ENCODE results near the gene TTLL4.

TTLL4 gene

GRCh38 chr2:218716070-218716469 is 5.4 kb downstream of the TTLL4 start:
- no peak for DNase-seq

GRCh38 chr2:218717262-218717661 is 6.6 kb downstream of the TTLL4 start:
- DNase-seq = no peak

GRCh38 chr2:218718058-218718457 is 7.4 kb downstream of the TTLL4 start:
- DNase-seq = no peak

GRCh38 chr2:218719457-218719856 is 8.8 kb downstream of the TTLL4 start:
- no peak for DNase-seq

DNA sequence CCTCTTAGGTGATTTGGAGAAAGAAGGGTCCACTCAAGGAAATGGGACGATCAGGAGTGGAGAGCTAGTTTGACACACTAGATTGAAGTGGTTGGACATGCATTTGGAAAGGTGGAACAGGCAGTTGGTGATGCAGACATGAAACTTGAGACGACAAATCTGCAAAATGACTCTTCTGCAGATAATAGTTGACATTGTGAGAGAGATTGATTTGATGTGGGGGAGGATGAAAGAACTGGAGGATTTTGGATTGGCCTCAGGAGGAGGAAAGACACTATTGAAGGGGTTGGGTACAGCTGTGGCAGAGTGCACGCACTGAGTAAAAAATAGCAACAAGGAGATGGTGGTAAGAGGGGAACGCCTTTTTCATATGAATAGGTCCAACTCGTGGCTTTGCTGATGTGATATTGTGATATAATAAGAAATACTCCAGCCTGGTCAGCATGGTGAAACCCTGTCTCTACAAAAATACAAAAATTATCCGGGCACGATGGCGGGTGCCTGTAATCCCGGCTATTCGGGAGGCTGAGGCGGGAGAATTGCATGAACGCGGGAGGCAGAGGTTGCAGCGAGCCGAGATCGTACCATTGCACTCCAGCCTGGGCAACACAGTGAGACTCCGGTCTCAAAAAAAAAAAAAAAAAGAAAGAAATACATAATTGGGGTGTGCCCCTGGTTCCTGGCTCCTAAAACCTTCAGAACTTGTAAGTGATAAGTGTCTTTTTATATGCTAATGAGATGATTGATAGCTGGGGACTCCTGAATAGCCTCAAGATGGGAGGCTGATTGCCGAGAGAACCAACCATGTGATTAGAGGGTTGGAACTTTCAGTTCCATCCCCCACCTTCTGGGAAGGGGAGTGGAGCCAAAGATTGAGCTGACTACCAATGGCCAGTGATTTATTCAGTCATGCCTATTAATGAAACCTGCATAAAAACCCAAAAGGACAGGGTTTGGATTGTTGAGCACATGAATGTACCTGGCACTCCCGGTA is 9.7 kb downstream of the TTLL4 start:
- no peak for DNase-seq

DNA sequence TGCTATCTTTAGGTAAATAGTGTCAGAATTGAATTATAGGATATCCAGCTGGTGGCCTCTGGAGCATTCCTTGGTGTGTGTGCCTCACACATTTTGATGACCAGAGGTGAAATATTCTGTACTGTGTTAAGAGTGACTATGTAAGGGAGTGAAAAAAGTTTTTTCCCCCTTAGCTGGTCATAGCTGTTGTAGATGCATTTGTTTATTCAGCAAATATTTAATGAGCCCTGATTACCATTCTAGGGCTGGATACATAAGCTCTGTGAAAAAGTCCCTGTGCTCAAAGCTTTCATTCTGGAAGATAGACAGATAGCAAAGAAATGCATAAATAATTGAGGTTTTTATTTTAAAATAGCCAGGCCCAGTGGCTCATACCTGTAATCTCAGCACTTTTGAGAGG is 10.9 kb downstream of the TTLL4 start:
- no peak for DNase-seq

DNA sequence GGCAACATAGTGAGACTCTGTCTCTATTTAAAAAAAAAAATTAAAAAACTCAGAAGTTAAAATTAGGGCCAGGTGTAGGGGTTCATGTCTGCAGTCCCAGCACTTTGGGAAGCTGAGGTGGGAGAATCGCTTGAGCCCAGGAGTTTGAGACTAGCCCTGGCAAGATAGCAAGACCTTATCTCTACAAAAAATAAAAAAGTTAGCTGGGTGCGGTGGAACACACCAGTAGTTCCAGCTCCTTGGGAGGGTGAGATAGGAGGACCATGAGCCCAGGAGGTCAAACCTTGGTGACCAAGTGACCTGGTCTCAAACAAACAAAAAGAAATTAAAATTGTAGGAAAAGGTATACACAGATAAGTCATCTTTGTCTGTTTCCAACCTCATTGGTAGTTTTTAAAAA is 11.3 kb downstream of the TTLL4 start:
- DNase-seq = no peak

- no peak for DNase-seq
Observed at GRCh38 chr2:218722419-218722818, 11.8 kb downstream of the TTLL4 start.

DNA sequence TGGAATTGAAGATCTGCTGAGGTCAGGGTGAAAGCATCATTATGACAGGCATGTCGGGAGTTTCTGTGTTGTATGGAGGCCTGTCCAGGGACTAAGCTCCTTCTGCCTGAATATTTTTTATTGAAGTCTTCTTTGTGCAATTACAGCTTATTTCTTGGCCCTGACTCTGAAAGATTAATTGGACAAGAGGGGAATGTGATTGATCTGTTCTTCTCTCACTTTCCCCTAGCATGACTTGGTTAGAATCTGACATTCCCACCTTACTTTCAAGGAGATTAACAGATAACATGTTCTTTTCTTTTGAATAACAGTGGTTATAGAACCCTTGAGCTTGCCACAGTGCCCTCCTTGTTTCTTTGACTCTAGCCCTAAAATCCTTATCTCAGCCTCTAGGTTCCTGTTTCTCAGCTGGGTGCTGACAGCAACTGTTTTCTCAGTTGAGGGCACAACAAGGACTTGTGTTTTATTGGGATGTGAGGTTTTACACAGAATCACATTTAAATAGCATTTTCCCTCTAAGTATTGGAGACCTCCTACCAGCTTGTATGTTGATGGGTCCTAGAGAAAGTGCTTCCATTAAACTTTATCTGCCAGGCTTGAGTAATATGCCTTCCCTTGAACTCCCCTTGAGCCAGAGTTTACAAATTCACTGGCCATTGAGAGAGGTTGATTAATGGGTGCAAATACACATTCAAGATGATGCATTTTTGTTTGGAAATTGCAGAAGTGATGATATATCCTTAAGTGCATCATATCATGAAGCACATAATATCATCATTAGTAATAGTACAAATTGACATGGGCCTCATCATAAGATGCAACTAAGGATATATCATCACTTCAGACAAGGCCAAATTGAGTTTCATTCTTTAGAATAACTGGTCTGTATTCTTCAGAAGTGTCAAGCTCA is 12.5 kb downstream of the TTLL4 start:
- DNase-seq = no peak

GRCh38 chr2:218726004-218726574 is 15.5 kb downstream of the TTLL4 start:
- no peak for DNase-seq

DNA sequence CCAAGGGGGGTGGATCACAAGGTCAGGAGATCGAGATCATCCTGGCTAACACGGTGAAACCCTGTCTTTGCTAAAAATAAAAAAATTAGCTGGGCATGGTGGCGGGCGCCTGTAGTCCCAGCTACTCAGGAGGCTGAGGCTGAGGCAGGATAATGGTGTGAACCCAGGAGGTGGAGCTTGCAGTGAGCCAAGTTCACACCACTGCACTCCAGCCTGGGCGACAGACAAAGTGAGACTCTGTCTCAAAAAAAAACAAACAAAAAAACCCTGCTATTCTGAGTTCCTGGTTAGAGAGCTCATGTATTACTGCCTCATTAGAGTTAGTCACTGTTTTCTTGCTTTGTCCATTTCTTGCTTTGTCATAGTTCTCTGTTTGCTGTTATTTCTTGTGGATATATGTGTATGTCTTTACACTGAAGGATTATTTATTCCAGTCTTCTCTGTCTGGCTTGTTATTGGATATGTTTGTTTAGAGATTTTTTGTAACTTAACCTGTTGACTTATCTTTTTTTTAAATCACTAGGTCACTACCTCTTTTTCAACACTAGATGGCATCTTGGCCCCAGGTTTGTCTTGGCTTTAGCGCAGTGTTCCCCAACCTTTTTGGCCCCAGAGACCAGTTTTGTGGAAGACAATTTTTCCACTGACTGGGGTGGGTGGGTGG is 17.0 kb downstream of the TTLL4 start:
- no peak for DNase-seq

GRCh38 chr2:218729640-218730039 is 19.0 kb downstream of the TTLL4 start:
- DNase-seq = no peak

DNA sequence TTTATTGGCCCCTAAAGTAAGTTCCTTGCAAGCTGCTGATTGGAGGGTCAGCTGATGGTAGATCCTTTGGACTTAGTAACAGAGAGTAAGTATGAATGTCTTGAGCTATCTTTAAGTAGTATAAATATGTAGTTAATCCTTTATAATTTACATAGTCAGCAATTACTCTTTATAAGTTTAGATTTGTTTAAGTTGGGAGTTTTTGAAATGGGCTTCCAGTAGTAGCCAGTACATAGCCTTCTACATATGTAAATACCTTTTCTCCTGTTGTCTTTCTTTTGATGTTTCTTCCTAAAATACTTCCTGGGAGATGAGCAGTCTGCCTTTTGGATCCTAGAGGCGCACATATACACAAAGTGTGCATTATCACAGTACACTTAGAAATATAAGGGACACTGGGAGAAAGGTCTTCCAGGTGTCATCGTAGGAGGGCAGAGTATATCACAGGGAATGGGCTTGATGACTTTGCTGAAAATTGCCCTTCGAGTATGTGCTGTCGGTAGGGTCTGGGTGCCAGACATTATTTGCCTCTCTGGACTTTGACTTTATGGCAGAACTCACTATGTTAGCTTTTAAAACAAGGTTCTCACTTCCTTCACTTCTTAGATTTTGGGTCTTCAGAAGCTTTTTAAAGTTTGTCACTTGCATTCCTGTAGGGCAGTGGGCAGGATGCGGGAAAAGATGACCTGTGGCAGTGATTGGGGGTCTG is 21.6 kb downstream of the TTLL4 start:
- DNase-seq = no peak

GRCh38 chr2:218732761-218733158 is 22.1 kb downstream of the TTLL4 start:
- DNase-seq = no peak

GRCh38 chr2:218733171-218734021 is 22.8 kb downstream of the TTLL4 start:
- no peak for DNase-seq

- no peak for DNase-seq
Observed at GRCh38 chr2:218734190-218734975, 23.7 kb downstream of the TTLL4 start.

DNA sequence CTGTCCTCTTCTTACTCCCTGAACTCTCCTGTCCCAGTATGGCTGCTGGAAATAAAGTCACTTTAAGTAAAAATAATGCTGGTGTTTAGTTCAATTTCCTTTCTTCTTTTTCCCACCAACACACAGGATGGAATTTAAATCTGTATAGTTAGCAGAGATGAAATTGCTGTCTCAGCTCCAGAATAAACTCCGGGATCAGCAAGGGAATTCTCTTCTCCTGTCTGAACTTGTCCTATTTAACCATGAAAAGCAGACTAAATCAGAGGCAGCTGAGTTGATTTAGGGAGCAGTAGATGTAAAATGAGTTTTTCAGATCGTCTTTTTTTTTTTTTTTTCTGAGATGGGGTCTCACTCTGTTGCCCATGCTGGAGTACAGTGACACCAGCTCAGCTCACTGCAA is 25.9 kb downstream of the TTLL4 start:
- no peak for DNase-seq

- DNase-seq = no peak
Observed at GRCh38 chr2:218743068-218743467, 32.4 kb downstream of the TTLL4 start.

- DNase-seq = no peak
Observed at GRCh38 chr2:218744615-218745014, 34.0 kb downstream of the TTLL4 start.

DNA sequence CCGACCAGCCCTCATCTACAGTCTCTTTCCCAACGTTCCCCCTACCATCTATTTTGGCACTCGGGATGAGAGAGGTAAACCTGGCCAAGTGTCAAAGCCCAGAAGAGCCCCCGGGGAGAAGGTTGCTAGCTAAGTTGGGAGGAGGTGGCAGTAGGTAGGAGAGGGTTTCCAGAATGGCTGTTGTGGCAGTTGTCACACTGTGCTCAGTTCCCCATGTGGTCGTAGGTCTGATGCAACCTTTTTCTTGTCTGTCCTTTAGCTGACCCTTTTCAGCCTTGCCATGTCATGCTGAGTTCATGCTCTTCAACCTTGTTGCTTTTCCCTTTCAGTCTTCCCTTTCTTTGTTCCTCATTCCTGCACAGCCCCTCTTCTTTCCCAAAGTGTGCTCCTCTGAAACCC is 34.5 kb downstream of the TTLL4 start:
- no peak for DNase-seq
